Measurements from ENCODE around the gene TRPC4.

DNA sequence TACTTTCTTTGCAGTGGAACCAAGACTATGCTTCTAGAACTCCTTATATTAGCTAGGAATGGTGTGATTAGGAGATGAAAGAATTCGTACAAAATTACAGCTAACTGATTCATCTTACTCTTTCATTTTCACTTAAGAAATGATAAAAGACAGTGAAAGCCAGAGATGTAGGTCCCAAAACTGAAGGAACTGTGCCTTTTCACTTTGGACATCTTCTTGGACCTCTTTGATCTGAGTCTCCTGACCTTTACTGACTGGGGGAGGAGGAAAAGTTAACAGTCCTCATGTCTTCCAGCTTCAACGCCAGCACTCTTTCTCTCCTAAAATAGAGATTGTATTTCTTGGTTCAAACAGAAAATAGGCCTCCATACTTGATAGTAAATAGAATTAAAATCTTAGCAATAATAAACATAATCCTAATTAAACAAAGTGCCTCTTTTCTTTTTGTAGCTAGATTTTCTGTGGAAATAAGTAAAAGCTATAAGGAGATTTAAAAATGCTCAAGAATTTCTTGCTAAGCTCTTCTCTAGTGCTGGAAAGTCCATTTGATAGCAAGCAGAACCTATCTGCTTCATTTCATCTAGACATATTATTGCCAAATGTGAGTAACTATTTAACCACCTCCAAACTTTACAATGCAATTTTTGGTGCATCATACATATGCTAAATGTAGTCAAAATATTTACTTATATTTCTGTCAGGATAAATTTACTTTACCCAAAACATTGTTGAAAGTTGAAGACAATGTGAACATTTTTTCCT is 161.7 kb downstream of the TRPC4 start:
- TF ChIP-seq, protein P1, sequence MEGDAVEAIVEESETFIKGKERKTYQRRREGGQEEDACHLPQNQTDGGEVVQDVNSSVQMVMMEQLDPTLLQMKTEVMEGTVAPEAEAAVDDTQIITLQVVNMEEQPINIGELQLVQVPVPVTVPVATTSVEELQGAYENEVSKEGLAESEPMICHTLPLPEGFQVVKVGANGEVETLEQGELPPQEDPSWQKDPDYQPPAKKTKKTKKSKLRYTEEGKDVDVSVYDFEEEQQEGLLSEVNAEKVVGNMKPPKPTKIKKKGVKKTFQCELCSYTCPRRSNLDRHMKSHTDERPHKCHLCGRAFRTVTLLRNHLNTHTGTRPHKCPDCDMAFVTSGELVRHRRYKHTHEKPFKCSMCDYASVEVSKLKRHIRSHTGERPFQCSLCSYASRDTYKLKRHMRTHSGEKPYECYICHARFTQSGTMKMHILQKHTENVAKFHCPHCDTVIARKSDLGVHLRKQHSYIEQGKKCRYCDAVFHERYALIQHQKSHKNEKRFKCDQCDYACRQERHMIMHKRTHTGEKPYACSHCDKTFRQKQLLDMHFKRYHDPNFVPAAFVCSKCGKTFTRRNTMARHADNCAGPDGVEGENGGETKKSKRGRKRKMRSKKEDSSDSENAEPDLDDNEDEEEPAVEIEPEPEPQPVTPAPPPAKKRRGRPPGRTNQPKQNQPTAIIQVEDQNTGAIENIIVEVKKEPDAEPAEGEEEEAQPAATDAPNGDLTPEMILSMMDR (IDR thresholded peaks at IDR 0.05): no peak
- TF ChIP-seq, protein P2, sequence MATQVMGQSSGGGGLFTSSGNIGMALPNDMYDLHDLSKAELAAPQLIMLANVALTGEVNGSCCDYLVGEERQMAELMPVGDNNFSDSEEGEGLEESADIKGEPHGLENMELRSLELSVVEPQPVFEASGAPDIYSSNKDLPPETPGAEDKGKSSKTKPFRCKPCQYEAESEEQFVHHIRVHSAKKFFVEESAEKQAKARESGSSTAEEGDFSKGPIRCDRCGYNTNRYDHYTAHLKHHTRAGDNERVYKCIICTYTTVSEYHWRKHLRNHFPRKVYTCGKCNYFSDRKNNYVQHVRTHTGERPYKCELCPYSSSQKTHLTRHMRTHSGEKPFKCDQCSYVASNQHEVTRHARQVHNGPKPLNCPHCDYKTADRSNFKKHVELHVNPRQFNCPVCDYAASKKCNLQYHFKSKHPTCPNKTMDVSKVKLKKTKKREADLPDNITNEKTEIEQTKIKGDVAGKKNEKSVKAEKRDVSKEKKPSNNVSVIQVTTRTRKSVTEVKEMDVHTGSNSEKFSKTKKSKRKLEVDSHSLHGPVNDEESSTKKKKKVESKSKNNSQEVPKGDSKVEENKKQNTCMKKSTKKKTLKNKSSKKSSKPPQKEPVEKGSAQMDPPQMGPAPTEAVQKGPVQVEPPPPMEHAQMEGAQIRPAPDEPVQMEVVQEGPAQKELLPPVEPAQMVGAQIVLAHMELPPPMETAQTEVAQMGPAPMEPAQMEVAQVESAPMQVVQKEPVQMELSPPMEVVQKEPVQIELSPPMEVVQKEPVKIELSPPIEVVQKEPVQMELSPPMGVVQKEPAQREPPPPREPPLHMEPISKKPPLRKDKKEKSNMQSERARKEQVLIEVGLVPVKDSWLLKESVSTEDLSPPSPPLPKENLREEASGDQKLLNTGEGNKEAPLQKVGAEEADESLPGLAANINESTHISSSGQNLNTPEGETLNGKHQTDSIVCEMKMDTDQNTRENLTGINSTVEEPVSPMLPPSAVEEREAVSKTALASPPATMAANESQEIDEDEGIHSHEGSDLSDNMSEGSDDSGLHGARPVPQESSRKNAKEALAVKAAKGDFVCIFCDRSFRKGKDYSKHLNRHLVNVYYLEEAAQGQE (IDR thresholded peaks at IDR 0.05; ENCODE audit: insufficient read depth in 1 of 2, low read depth in 2 of 2, low read length in 1 of 2): no peak
- no peak for TF ChIP-seq SIN3A (IDR thresholded peaks at IDR 0.05; ENCODE audit: borderline replicate concordance, insufficient read depth, low read depth, low read length)
